ENCODE data around the gene ZMYM2.

ZMYM2 gene

DNA sequence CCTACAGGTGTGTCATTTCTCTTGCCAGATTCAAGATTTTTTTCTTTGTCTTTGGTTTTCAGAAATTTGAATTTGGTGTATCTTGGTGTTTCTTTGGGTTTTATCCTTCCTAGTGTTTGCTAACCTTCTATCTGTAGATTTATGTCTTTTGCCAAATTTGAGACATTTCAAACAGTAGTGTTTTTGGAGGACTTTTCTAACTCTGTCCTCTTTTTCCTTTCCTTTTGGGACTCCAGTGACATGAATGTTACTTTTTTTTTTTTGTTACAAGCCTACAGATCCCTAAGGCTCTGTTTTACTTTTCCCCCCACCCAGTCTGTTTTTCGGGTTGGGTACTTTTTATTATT is 58.8 kb downstream of the ZMYM2 start:
- Histone ChIP-seq H4K20me1 (ENCODE audit: insufficient read depth, low read length) (peaks cover 51% of the 10 kb centered on the region), H2AFZ (ENCODE audit: low read depth, low read length) (no peak overlapping the region), H3K79me2 (ENCODE audit: low read length) (peaks cover 72% of the 10 kb centered on the region), H3K9me3 (ENCODE audit: insufficient read depth, low read length) (peaks cover 17% of the 10 kb centered on the region; the same call in 1 of the 2 replicates), H3K36me3 (replicated peaks; ENCODE audit: low read depth, low read length) (peaks cover 71% of the 10 kb centered on the region), H3K4me2 (ENCODE audit: low read length) (no peak overlapping the region), H3K9ac (ENCODE audit: low read length) (no peak overlapping the region), H3K4me1 (ENCODE audit: low read length) (peaks cover 14% of the 10 kb centered on the region), H3K27me3 (ENCODE audit: low read depth, low read length) (no peaks in the 10 kb centered on the region), H3K4me3 (ENCODE audit: low read length) (no peak overlapping the region), H3K27ac (ENCODE audit: low read length) (no peak overlapping the region)
- TF ChIP-seq, protein P1, sequence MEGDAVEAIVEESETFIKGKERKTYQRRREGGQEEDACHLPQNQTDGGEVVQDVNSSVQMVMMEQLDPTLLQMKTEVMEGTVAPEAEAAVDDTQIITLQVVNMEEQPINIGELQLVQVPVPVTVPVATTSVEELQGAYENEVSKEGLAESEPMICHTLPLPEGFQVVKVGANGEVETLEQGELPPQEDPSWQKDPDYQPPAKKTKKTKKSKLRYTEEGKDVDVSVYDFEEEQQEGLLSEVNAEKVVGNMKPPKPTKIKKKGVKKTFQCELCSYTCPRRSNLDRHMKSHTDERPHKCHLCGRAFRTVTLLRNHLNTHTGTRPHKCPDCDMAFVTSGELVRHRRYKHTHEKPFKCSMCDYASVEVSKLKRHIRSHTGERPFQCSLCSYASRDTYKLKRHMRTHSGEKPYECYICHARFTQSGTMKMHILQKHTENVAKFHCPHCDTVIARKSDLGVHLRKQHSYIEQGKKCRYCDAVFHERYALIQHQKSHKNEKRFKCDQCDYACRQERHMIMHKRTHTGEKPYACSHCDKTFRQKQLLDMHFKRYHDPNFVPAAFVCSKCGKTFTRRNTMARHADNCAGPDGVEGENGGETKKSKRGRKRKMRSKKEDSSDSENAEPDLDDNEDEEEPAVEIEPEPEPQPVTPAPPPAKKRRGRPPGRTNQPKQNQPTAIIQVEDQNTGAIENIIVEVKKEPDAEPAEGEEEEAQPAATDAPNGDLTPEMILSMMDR (IDR thresholded peaks at IDR 0.05; ENCODE audit: low read depth, low read length) = no peak
- no peak for TF ChIP-seq EZH2phosphoT487 (IDR thresholded peaks at IDR 0.05; ENCODE audit: low read depth)

DNA sequence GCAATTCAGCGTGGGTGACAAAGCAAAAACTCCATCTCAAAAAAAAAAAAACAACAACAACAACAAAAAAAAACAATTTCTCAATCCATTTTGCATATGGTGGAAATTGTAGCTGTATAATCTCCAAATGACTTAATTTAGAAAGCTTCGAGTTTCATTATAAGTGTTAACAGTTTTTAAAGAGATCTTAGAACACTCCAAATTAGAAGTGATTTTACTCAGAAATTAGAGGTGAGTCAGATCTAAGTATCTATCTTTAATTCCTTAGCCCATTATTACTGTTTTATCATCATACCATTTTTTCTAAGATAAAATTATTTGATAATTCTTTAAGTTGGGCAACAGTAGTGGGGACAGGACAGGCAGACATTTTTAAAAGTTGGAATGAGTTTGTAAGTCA is 60.5 kb downstream of the ZMYM2 start:
- Histone ChIP-seq H3K9ac (ENCODE audit: low read length) (no peak overlapping the region), H2AFZ (ENCODE audit: low read depth, low read length) (no peak overlapping the region), H3K4me1 (ENCODE audit: low read length) (peaks cover 14% of the 10 kb centered on the region), H3K4me3 (ENCODE audit: low read length) (no peak overlapping the region), H3K27me3 (ENCODE audit: low read depth, low read length) (no peaks in the 10 kb centered on the region), H3K27ac (ENCODE audit: low read length) (no peak overlapping the region), H4K20me1 (ENCODE audit: insufficient read depth, low read length) (peaks cover 40% of the 10 kb centered on the region; the same call in 1 of the 2 replicates), H3K9me3 (ENCODE audit: insufficient read depth, low read length) (peaks cover 17% of the 10 kb centered on the region; the same call in 1 of the 2 replicates), H3K4me2 (ENCODE audit: low read length) (no peak overlapping the region; the same call in 1 of the 2 replicates), H3K36me3 (replicated peaks; ENCODE audit: low read depth, low read length) (peaks cover 56% of the 10 kb centered on the region), H3K79me2 (ENCODE audit: low read length) (peaks cover 55% of the 10 kb centered on the region)
- TF ChIP-seq, protein P1 (IDR thresholded peaks at IDR 0.05; ENCODE audit: low read depth, low read length) = no peak
- TF ChIP-seq EZH2phosphoT487 (IDR thresholded peaks at IDR 0.05; ENCODE audit: low read depth) = no peak

DNA sequence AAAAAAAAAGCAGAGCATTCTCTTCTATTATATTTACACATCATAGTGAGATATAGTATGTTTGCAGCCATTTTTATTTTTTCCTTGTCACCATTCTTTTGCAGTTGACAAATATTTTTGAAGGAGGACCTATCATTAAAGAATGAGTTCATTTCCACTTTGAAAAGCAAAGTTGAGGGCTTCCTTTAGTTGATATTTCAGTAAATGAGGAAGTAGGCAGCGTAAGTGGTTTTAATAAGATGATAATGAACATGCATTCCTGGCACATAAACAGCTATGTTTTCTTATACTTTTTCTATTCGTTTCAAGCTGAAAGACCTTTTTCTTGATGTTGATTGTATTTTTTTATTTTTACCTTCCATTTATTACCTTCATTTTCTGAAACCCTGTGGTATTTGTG is 66.2 kb downstream of the ZMYM2 start:
- H3K4me1 ChIP-seq (ENCODE audit: low read length) = peaks cover 10% of the 10 kb centered on the region
- H3K27me3 ChIP-seq (ENCODE audit: low read depth, low read length) = no peaks in the 10 kb centered on the region
- H3K4me3 ChIP-seq (ENCODE audit: low read length) = no peak overlapping the region
- peaks cover 30% of the 10 kb centered on the region for H4K20me1 ChIP-seq (ENCODE audit: insufficient read depth, low read length)
- H3K36me3 ChIP-seq (replicated peaks; ENCODE audit: low read depth, low read length) = peaks cover 39% of the 10 kb centered on the region
- H2AFZ ChIP-seq (ENCODE audit: low read depth, low read length) = no peak overlapping the region
- no peak for TF ChIP-seq EZH2phosphoT487 (IDR thresholded peaks at IDR 0.05; ENCODE audit: low read depth)
- TF ChIP-seq, protein P1 (IDR thresholded peaks at IDR 0.05; ENCODE audit: low read depth, low read length) = no peak
- no peak overlapping the region for H3K4me2 ChIP-seq (ENCODE audit: low read length)
- H3K79me2 ChIP-seq (ENCODE audit: low read length) = peaks cover 15% of the 10 kb centered on the region; the same call in 1 of the 2 replicates
- no peak overlapping the region for H3K9ac ChIP-seq (ENCODE audit: low read length)
- H3K27ac ChIP-seq (ENCODE audit: low read length) = no peak overlapping the region
- no peaks in the 10 kb centered on the region for H3K9me3 ChIP-seq (ENCODE audit: insufficient read depth, low read length)

DNA sequence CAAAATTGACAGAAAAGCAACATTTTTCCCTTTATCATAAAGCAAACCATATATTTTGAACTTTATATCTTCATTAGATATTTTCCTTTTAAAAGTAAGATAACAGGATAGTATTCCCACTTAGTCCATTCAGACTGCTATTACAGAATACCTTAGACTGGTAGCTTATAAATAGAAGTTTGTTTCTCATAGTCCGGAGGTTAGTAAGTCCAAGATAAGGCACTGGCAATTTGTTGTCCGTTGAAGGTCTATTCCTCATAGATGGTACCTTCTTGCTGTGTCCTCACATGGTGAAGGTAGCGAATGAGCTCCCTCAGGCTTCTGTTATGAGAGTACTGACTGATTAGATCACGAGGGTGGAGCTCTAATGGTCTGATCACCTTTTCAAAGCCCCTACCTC is 70.4 kb downstream of the ZMYM2 start:
- Histone ChIP-seq H2AFZ (ENCODE audit: low read depth, low read length) (no peak overlapping the region), H3K4me3 (ENCODE audit: low read length) (no peak overlapping the region), H3K79me2 (ENCODE audit: low read length) (peaks cover 4% of the 10 kb centered on the region; the same call in 1 of the 2 replicates), H3K27me3 (ENCODE audit: low read depth, low read length) (no peaks in the 10 kb centered on the region), H3K4me2 (ENCODE audit: low read length) (no peak overlapping the region), H4K20me1 (ENCODE audit: insufficient read depth, low read length) (peaks cover 16% of the 10 kb centered on the region), H3K9ac (ENCODE audit: low read length) (no peak overlapping the region), H3K9me3 (ENCODE audit: insufficient read depth, low read length) (no peaks in the 10 kb centered on the region), H3K27ac (ENCODE audit: low read length) (no peak overlapping the region), H3K4me1 (ENCODE audit: low read length) (peaks cover 10% of the 10 kb centered on the region), H3K36me3 (replicated peaks; ENCODE audit: low read depth, low read length) (peaks cover 42% of the 10 kb centered on the region)
- TF ChIP-seq, protein P1 (IDR thresholded peaks at IDR 0.05; ENCODE audit: low read depth, low read length) = no peak
- no peak for TF ChIP-seq EZH2phosphoT487 (IDR thresholded peaks at IDR 0.05; ENCODE audit: low read depth)

Data from OCI-LY3 (cell line).